NCI-H510A treated with DMSO at 0.1 percent for 48 hours (cell line): ENCODE measurements around the gene DALRD3.

ENCODE experiments used
- DNase-seq: peaks from one replicate; lab custom pipeline; 2025; lab: John Stamatoyannopoulos, UW

Gene DALRD3

DNA sequence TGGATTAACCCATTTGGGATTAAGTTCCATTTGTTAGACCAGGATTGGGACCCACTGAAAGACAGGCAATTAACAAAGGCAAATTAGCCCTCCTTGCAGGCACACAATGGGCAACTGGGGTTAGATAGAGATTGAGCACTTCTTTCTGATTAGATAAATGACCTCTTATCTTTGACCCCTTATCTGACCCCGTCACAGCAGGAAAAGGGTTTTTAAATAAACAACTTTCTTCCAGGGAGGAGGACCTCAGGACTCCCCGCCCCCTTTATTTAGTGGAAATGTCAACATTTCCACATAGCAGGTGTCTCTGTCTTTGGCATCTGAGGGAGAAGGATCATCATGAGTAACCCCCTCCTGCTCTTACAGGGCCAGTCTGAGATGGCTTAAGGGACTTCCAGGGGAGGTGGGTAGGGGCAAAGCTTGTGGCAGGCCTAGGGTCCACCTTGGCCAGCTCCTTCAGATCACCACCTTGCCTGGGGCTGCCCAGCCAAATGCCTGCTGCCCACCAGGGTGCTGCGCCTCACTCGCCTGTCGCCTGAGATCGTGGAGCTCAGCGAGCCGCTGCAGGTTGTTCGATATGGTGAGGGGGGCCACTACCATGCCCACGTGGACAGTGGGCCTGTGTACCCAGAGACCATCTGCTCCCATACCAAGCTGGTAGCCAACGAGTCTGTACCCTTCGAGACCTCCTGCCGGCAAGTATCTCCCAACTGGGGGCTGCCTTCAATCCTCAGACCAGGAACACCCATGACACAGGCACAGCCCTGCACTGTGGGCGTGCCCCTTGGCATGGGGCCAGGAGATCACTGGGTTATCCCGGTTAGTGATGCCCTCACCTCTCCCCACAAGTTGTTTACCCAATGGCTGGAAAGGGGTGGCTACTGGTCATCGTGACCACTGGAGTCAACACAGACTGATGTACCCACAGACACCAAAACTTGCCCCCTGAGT, 13.8 kb downstream of the DALRD3 start:
- peak; percentile 53 for DNase-seq

DNA sequence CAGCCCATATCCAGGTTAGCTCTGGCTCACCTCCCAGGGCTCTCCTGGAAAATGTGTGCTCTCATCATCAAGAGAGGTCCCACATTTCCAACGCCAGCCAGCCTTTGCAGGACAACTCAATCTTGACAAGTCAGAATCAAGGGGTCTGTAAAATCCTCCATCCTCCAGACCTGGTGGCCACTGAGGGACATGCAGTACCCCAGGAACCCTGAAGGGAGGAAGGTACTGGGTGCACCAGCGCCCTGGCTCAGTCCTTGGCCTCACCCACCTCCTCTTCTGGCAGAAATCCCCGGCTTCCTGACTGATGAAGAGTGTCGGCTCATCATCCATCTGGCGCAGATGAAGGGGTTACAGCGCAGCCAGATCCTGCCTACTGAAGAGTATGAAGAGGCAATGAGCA, 17.2 kb downstream of the DALRD3 start:
- no peak for DNase-seq

DNA sequence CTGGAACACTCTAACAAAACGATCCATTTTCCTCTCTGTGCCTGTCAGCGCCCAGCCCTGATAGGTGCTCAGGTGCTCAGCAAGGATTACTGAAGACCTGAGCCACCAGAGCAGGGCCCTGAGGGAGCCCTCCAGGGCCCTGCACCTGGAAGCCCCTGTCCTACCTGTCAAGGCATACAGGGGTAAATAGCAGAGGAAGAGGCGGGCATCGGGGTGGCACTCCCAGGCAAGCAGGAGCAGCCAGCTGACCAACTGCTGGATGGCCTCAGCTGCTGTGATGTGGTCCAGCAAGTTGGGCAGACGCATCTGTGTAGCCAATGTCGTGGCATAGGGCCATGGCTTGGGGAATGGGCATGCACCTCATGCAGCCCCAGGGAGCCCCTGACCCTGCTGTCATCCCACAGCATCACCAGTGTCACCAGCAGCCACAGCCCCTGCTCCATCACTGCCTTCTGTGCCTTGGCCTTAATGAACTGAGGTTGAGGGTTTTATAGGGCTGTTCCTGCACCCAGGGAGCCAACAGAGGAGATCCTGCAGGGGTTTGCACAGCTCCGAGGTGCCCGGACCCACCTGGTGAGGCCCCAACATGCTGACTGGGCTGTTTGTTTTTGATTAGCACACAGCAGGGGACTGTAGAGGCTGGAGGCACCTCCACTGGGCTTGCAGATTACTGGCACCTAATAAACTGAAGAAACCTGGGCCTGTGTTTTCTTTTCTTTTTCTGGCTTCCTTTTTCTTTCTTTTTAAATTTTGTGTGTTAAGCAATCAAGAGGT, 19.1 kb downstream of the DALRD3 start:
- peak; percentile 49 for DNase-seq

DNA sequence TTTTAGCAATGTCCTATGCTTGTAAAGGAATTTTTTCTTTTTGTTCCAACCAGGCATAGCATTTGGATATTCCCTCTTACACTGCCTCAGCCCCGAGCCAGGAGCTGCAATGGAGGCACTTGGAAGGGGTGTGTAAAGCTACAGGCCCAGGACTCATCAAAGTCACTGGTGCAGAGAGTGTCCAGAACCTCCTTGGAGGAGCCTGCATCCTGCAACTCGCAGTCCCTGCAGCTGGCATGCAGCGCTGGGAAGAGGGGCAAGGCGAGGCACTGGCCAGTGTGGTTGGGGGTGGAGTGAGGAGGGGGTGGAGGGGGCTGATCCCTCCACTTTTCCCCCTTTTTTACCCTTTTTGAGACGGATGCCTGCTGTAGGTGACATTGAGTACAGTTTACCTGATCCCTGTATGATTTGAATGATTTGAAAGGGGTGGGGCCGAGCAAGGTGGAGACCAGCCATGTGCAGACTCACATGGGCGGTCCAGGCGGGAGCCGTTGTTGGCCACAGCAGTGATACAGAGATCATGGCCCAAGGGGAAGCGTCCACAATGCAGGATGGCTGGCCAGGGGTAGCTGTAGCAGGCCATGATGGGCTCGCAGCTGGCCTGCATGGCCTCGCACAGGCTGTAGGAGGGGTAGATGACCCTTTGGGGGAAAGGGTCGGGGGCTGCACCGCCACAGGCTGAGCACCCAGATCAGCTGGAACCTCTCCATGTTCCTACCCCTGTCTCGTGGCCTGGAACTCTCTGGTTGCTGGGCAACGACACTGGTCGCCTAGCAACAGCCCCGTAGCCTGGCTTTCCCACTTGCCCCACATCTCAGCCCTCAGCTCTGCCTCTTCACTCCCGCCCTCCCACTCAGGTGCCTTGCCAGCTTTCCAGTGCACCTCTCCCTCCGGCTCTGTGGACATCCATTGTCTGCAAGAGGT, 20.4 kb downstream of the DALRD3 start:
- peak; percentile 71 for DNase-seq

DNA sequence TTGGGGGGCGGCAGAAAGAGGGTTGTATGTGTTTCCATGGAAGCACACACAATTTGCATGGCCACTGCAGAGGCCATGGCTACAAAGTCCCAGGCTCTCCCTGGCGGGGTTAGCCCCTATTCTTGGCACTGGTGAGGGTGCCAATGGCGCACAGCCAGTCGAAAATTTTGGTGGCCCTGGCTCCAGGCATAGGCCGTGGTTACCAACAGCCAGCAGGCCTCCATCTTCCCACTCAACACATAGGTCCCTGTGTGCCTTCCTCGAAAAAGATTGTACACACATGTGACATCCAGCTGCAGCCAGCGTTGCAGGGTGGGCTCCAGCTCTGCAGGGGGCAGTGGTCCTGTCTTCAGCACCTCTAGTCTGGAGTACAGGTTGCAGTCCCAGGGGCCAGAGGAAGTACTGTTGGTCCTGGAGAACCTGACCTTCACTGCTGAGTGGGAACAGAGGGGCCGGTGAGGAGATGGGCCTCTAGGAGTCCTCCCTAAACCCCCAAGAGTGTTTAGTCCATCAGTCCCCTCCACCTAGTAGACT, 21.2 kb downstream of the DALRD3 start:
- no peak for DNase-seq

GRCh38 chr3:48996640-48997039, 21.7 kb downstream of the DALRD3 start:
- DNase-seq = no peak

- no peak for DNase-seq
Observed at GRCh38 chr3:48993834-48994233, 24.5 kb downstream of the DALRD3 start.

DNA sequence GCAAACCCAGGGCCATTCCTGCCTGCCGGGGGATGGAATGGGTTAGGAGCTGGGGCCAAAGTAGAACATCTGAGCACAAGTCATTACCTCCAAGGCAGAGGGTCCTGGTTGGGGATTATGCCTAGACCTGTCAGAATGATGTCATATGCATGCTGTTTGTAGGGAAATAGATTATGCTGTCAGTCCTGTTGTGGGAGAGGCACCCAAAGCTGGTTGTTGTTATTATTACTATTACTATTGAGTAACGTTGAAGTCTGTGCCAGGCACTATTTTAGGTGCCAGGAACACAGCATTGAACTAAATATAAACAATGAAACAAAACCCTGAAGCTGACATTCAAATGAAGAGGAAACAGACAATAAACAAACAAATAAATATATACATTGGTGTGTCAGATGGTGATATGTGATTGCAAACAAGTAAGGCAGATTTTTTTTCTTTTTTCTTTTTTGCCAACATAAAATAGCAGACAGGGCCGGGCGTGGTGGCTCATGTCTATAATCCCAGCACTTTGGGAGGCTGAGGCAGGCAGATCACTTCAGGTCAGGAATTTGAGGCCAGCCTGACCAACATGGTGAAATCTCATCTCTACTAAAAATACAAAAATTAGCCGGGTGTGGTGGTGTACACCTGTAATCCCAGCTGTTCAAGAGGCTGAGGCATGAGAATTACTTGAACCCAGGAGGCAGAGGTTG, 26.4 kb downstream of the DALRD3 start:
- DNase-seq = no peak

- peak; percentile 15 for DNase-seq
Observed at GRCh38 chr3:48990636-48991469, 27.5 kb downstream of the DALRD3 start.

DNA sequence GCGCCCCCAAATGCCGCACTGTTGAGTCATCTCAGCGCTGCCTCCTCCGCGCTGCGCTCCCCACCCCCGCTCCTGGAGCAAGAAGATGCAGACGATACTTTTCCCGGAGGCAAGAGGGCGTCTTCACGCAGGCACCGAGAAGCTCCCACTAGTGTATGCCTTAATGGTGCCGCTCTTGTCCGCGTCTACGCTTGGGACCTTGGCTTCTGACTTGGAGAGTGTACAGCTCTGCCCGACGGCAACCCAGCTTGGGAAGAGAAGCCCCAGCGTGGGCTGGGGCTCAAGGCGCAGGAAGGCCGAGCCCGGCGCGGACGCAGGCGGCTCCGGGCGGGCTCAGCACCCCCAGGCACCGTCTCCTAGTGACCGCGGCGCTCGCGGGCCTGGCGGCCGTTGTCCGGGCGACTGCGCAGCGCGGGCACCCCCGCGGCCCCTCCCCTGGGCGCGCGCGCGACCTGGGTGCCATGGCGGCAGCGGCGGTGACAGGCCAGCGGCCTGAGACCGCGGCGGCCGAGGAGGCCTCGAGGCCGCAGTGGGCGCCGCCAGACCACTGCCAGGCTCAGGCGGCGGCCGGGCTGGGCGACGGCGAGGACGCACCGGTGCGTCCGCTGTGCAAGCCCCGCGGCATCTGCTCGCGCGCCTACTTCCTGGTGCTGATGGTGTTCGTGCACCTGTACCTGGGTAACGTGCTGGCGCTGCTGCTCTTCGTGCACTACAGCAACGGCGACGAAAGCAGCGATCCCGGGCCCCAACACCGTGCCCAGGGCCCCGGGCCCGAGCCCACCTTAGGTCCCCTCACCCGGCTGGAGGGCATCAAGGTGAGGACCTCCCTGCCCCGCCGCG, 28.4 kb downstream of the DALRD3 start, which contains the start of gene P4HTM:
Gene P4HTM (plus strand): TSS at position 446 of the 840 bp plus-strand sequence. CDS start 16 bp downstream, at position 462.
- DNase-seq = peak; percentile 54

DNA sequence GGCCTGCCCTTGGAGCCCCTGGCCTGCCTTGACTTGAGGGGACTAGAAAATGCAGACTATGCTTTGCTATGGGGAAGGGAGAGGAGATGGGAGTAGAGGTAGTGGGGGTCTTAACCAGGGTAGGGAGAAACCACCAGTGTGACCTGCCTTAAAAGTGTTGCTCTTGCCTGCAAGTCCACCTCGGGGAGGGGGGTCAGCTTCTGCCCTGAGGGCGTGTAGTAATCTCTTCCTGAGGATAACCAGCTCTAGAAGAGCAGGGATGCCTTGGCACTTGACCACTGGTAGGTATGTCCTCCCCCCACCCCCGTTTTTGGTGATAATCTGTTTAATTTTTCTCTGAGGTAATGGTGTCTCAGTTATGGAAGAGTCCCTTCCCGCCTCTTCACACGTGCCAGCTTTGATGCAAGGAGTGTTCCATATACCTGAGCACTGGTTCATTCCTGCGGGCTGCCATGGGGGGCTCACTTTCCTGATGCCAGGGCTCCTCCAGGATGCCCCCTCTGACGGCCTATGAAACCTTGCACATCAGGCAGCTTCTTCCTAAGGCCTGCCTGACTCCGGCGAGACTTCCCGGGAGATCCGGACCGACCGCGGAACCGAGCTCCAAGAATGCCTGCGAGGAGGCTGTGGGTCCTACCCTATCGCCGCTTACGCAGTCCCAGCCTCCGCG, 29.1 kb downstream of the DALRD3 start:
- no peak for DNase-seq

DNA sequence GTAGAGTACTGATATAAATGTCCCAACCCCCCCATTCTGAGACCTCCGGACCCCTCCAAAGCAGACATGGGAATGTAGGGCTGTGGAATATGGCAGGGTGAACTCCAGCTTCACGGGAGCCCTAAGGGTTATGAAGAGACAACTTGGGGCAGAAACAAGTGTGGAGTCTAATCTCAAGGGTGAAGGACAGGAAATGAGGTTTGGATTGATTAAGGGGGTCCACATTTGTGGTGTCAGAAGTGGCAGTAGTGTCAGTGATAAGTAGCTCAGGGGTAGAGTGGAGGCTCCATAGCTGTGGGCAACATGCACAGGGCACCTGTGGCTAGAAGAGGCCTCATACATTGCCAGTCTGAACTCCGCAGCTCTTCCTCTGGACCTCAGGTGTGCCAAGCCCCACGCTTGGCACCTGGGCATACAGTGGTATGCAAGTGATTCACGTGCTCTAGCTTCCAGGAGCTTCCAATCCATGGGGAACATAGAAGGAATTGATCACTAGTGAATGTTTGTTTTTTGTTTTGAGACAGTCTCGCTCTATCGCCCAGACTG, 32.5 kb downstream of the DALRD3 start:
- no peak for DNase-seq

GRCh38 chr3:48984663-48985062, 33.7 kb downstream of the DALRD3 start:
- no peak for DNase-seq

DNA sequence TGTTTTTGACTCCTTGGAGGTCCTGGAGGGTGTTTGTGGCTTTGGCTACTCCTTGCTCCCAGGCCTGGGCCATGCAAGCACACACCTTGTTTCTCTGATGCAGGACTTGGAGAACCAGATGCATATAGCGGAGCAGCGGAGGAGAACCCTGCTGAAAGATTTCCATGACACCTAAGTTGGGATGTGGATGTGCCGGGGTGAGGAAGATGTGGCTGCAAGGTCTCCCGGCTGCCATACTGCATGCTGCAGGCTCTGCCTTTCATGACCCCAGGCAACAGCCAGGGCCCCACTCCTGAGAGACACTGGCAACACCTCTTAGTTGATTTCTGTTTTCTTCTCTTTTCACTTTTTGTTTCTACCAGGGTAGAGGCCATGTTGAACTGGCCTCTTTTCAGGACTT, 35.3 kb downstream of the DALRD3 start:
- no peak for DNase-seq

DNA sequence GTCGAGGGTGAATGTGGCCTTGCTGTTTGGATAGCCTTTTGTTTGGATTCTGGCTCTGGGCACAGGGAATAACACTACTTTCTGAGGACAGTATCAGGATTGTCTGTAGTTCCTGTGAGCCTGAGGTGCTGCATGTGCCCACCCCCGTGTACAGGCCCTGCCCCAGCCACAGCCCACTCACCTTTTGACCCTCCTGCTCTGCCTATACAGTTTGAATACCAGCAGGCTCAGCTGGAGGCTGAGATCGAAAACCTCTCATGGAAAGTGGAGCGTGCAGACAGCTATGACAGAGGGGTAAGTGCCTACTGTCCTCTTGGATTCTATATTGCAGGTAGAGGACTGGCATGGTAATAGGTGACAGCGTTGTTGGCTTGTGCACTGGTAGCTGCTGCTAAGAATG, 35.7 kb downstream of the DALRD3 start:
- DNase-seq = no peak

GRCh38 chr3:48982016-48982415, 36.4 kb downstream of the DALRD3 start:
- no peak for DNase-seq

DNA sequence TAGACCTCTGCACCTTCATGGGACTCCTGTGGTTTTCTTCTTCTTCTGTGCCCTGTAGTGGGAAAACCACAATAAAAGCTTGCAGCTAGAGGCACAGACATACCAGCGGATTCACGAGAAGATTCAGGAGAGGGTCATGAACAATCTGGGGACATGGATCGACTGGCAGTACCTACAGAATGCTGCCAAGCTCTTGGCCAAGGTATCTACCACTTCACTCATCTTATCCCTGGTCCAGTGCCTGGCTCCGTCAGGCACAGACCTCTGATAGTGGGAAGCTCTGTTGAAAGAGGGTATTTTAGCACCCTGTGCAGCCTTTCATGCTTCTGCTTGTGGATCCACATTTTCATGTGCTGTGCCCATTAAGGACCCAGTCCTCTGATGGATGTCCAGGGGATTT, 38.1 kb downstream of the DALRD3 start:
- DNase-seq = no peak

- no peak for DNase-seq
Observed at GRCh38 chr3:48979451-48979850, 38.9 kb downstream of the DALRD3 start.
